ENCODE results near the gene MAPKAP1.

The MAPKAP1 gene

GRCh38 chr9:125532412-125532811 is 174.6 kb downstream of the MAPKAP1 start:
- no peak for DNase-seq

- DNase-seq: no peak
Measured at GRCh38 chr9:125529589-125530515, 177.2 kb downstream of the MAPKAP1 start.

DNA sequence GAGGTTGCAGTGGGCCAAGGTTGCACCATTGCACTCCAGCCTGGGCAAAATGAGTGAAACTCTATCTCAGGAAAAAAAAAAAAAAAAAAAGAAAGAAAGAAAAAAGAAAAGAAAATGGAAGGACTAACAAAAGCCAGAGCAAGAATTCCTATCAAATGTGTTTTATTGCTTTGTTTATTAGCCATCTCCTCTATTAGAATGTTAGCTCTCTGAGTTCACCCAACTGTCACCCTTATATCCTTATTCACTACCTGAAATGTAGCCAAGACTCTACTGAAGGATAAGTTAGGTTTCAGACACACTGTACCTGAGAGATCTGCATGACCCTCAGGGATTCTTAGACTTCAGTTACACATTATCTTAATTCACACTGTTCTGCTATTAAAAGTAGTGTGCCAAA is 177.9 kb downstream of the MAPKAP1 start:
- no peak for DNase-seq

- DNase-seq: no peak
Measured at GRCh38 chr9:125527471-125528002, 179.5 kb downstream of the MAPKAP1 start.

GRCh38 chr9:125525921-125526631 is 180.9 kb downstream of the MAPKAP1 start:
- DNase-seq: no peak

DNA sequence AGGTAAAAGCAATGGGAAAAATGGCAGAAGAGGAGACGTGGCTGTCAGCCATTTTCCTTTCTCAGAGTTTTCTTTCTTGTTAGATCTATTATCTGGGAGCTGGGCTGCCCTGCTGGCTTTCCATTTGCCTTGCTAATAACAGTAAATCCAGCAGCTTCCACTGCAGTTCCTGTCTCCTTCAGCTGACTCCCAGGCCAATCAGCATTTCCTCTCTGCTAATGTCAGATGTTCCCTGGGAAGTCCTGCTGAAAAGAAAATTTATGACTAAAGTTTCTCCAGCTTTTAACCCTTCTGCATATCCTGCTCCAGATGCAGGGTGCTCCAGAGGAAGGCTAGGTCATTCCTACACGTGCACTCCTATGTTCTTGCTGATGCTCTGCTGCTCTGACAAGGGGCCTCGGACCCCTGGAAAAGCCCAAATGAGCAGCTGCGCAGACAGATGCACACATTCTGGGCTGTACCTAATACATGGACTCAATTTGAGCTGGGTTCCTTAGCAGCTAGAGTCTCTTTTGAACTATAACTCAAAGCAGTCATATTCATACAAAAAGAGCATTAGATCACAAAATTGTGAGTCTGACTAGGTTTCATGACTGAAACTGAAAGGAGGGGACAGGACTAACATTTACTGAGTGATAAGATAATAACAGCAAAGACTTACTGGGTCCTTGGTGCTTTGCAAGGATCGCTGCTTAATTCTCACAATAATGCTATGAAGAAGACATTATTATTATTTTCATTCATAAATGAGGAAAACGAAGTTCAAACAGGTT is 182.2 kb downstream of the MAPKAP1 start:
- no peak for DNase-seq

GRCh38 chr9:125523681-125524080 is 183.3 kb downstream of the MAPKAP1 start:
- no peak for DNase-seq

- no peak for DNase-seq
Measured at GRCh38 chr9:125522328-125522725, 184.7 kb downstream of the MAPKAP1 start.

- no peak for DNase-seq
Measured at GRCh38 chr9:125521462-125522327, 185.3 kb downstream of the MAPKAP1 start.

DNA sequence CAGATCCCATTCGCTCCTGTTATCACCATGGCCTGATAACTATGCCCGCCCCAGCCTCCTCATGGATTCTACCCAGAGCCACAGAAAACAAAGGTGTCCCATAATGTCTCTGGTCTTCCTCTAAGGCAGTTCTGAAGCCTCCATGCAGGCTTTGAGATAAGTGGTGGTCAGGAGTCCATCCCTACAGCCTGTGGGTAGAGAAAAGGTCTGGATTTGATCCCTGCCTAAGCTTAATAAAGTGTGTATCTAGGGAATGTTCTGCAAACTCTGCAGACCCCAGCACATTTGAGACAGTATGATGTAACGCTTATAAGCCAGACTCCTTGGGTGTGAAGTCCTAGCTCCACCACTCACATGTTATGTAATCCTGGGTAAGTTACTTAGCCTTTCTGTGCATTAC is 187.3 kb downstream of the MAPKAP1 start:
- no peak for DNase-seq

DNA sequence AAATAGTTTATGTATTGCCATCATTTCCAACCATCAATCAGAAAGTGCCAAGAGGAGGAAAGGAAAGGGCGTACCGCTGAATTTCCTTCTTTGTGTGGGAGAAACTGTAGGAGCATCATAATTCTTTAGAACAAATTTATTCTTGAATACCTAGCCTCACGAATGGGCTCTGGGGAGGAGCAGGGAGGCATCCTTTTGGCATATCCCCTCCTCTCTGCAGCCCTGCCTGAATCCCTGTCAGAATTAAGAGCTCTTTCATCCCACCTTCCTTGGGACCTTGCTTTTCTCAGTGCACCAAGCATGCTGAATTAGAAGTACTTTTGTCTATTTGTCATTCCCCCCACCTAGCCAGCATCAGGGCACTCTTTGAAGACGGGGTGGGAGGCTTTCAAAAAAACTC is 189.4 kb downstream of the MAPKAP1 start:
- DNase-seq: no peak

DNA sequence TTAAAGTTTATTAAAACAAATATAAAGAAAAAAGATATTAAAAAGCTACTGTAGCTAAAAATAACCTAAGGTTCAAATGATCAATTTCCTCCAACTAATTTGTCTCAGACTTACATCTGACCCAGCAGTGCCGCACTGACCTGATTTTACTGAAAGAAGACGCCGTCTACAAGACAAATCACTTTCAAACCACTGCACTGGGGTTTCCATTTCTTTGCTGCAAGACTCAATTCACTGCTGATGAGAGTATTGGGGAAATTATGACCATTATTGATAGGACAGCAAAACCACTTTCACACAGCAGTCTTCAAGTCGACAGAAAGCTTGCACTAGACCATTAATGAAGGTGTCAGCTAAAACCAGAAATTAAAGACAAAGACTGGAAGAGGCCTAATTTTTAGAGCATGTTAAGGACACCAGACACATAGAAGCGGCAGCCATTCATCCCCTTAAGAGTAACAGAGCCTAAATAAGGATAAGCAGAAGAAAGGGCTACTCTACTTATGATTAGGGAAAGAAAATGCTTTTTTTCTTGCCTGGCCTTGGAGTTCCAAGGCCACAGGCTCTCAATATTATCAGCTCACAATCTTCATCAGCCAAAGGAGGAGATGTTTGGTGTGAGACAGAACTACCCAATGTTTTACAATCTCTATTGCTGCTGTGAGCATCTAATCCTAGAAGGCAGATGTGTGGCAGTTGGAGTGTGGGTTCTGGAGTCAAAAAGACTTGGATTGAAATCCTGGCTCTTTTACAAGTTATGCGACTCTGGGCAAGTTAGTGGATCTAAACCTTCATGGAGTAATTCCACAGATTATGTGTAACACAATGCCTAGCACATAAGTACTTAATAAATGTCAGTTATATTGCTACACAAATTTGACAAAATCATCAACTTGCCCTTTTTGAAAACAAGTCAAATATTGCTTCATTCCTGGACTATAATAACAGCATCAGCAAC is 190.7 kb downstream of the MAPKAP1 start:
- no peak for DNase-seq

DNA sequence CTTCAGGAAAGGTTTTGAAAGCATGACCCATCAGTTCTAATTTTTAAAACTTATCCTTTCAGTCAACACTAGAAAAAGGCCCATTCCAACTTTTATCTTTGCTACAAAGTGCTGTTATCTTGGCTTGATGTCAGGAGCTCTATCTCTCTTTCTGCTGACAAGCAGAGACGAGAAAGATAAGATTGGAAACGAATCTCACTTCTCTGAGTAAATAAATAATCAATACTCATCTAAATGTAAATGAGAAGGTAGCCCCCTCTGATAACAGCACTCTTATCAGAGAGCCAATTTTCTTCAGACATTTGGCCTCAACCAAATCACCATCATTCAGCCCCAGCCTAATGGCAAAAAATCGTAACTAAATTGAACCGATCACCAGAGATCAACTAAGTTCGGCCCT is 191.7 kb downstream of the MAPKAP1 start:
- DNase-seq: no peak

- DNase-seq: no peak
Measured at GRCh38 chr9:125514468-125514867, 192.5 kb downstream of the MAPKAP1 start.

- DNase-seq: no peak
Measured at GRCh38 chr9:125513668-125514413, 193.2 kb downstream of the MAPKAP1 start.

DNA sequence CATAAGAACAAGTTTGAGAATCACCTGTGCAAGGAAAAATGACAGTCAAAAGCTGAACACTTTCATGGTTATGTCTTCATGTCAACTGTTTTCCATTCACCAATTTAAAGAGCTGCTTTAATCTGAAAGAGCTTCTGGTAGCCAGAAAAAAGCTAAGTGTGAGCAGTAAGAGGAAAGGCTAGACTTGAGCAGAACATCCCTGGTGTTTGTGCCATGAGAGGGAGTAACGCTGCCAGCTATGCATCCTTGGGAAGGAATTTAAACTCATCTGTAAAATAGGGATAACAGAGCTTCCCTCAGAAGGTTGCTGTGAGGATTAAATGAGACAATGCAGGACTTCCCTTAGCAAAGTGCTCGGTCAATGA is 193.7 kb downstream of the MAPKAP1 start:
- no peak for DNase-seq

DNA sequence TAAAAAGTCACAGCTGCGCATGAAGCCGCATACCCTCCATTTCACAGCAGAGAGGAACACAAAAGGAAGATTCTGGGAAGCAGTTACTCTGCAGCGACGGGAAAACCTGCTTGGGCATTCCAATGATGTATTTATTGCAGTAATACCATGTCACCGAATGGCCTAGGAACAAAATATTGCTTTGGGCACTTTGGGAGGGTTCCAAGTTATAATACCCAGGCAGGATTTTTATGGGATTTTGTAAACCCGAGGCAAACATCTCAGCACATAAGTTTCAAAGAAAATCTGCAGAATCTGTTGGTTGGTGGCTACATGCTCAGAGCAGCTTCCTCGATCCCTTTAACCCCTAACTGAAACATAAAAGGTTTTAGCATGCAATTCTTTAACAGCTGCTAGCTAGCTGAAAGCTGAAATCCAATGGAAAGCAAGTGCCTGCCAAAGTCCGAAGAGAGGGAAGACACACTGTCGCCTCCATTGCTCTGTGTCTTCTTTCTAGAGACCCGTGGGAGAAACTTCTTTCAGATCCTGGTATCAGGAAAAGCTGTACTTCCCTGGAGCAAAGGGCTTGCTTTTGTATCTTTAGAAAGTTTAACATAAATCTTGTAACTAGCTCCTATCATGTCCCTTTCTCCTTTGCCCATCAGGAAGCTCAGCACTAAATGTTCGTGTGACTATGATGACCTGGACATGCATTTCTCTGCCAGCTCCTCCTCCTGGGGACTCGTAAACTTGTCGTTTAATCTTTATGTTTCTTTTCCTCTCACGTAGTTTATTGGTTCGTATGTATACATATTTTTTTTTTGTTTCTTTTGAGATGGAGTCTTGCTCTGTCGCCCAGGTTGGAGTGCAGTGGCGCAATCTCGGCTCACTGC is 195.0 kb downstream of the MAPKAP1 start:
- no peak for DNase-seq

- no peak for DNase-seq
Measured at GRCh38 chr9:125510980-125511379, 196.0 kb downstream of the MAPKAP1 start.

DNA sequence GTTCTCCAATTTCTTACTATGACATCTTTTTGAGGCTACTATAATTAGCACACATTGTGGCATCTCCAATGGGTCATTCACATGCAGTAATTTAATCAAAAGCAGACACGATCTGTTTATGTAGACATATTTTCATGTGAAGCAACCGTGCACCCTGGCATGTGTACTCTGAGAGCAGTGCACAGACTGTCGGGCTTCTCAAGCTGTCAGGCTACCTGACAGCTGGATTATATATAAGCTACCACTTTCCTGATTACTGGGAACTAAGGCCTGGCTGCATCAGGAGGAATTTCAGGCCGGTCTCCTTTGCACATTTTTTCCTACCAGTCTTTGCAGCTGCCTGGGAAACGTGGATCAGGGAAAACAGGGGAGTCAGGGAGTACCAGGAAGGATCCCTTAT is 197.5 kb downstream of the MAPKAP1 start:
- no peak for DNase-seq
